Neuron (in vitro differentiated cells): ENCODE data around the gene ARPC4.
A peak's percentile ranks its signal among the peaks of the same experiment; 100 is the strongest.

Experiments used
- H2AFZ ChIP-seq: one replicate; pipeline ENCODE4 v1.6.1; 2013; ENCODE audit warnings: low read depth, mild to moderate bottlenecking, inconsistent platforms, low read length, moderate library complexity
- H3K27me3 ChIP-seq: one replicate; pipeline ENCODE4 v1.6.1; 2013; ENCODE audit warnings: low read length; ENCODE audit not compliant: insufficient read depth
- H3K36me3 ChIP-seq: one replicate; pipeline ENCODE4 v1.6.1; 2013; ENCODE audit warnings: low read length; ENCODE audit not compliant: insufficient read depth
- H3K4me1 ChIP-seq: one replicate; pipeline ENCODE4 v1.6.1; 2013; ENCODE audit warnings: low read length; ENCODE audit not compliant: insufficient read depth
- H3K4me3 ChIP-seq: 2 replicates; pipeline ENCODE4 v1.5.1; 2013; ENCODE audit warnings: mild to moderate bottlenecking, low read length, moderate library complexity
- H3K9me3 ChIP-seq: one replicate; pipeline ENCODE4 v1.6.1; 2013; ENCODE audit warnings: low read length

The ARPC4 gene

DNA sequence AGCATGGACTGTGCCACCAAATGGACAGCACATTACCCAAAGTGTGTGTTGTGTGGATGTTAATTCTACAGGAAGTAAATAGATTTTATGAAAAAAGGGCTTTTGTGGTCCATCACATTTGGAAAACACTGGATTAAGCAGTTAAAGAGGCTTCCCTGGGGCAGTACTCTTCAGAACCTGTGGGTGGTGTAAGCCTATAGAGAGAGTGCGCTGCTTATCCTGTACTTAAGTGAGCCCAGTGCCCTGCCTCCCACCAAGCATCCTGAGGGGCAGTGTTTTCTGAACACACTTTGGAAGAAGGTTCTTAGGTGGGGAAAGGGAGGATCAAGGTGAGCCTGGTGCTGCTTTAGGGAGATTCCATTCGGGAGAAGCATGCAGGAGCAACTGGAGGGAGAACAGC lies 28.1 kb downstream of the ARPC4 start:
- Histone ChIP-seq H3K4me3 (no peak overlapping the region), H3K9me3 (no peaks in the 10 kb centered on the region), H2AFZ (no peak overlapping the region), H3K27me3 (no peaks in the 10 kb centered on the region), H3K36me3 (peaks cover 27% of the 10 kb centered on the region), H3K4me1 (no peaks in the 10 kb centered on the region)

DNA sequence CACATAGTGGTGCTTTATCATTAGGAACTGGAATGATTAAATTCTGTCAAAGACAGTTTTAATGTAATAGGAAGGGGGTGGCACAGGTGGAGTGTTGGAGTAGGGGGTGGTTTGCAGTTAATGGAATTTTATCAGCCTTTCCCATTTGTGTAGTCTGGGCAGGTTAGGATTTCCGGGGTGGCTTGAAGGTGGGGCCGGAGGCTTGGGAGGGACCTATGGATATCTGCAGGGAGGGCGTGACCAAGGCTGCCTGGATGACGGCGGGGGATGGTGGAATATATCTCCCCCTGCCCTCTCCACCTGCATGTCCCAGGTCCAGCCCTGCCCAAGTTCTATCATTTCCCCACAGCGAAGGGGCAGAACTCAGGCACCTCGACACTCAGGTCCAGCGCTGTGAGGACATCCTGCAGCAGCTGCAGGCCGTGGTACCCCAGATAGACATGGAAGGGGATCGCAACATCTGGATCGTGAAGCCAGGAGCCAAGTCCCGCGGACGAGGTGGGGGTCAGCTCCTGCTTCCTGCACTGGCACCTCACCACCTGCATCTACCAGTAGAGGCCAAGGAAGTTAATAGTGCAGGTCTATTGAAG lies 32.7 kb downstream of the ARPC4 start:
- H2AFZ ChIP-seq = no peak overlapping the region
- no peak overlapping the region for H3K4me3 ChIP-seq

DNA sequence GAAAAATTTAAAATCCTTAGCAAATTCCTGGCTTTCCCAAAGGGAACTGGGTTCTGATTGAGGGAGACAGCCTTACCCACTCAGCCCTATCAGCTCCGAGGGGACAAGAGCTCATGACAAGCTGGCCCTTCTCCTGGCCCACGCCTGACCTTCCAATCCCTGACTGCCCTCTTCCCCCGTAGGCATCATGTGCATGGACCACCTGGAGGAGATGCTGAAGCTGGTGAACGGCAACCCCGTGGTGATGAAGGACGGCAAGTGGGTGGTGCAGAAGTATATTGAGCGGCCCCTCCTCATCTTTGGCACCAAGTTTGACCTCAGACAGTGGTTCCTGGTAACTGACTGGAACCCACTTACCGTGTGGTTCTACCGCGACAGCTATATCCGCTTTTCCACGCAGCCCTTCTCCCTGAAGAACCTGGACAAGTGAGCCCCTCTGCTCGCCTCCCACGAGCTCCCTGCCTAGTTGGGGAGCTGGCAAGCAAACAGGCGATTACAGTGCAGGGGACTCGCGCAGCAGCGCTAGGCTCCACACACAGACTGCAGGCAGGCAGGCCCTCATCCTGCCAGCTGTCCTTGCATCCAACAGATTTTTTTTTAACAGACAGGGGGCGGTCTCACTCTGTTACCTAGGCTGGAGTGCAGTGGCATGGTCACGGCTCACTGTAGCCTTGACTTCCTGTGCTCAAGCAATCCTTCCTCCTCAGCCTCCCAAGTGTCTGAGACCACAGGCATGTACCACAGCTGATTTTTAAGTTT lies 34.1 kb downstream of the ARPC4 start:
- Histone ChIP-seq H3K27me3 (no peaks in the 10 kb centered on the region), H3K9me3 (no peaks in the 10 kb centered on the region), H2AFZ (no peak overlapping the region), H3K4me1 (no peaks in the 10 kb centered on the region), H3K36me3 (peaks cover 28% of the 10 kb centered on the region), H3K4me3 (no peak overlapping the region)

More for the DNA sequence above, 32.7 kb downstream of the ARPC4 start:
- H3K4me1 ChIP-seq = no peaks in the 10 kb centered on the region
- H3K36me3 ChIP-seq = peaks cover 29% of the 10 kb centered on the region
- H3K27me3 ChIP-seq = no peaks in the 10 kb centered on the region
- H3K9me3 ChIP-seq = no peaks in the 10 kb centered on the region

DNA sequence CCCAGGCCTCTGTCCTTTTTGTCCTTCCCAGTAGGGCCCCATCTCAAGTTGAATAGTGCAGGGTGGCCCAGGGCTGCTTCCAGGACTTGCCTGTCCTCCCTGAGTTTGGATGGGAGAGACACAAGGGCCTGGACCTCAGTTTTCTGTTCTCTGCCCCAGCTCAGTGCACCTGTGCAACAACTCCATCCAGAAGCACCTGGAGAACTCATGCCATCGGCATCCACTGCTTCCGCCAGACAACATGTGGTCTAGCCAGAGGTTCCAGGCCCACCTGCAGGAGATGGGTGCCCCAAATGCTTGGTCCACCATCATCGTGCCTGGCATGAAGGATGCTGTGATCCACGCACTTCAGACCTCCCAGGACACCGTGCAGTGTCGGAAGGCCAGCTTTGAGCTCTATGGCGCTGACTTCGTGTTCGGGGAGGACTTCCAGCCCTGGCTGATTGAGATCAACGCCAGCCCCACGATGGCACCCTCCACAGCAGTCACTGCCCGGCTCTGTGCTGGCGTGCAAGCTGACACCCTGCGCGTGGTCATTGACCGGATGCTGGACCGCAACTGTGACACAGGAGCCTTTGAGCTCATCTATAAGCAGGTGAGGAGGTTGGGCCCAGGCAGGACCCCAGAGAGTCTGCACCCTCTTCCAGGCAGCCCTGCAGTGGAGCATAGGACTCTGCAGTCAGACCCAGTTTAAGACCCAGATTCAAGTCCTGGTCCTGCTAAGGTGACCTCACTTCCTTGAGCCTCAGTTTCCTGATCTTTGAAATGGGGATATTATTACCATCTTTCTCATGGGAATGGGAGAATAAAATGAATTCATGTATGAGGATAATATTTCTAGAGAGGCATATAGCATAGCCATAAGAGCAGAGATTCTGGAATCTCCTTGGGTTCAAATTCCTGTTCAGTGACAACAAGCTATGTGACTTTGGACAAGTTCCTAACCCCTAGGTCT lies 36.2 kb downstream of the ARPC4 start:
- Histone ChIP-seq H3K36me3 (peaks cover 44% of the 10 kb centered on the region), H3K9me3 (no peaks in the 10 kb centered on the region), H3K27me3 (no peaks in the 10 kb centered on the region), H3K4me1 (no peaks in the 10 kb centered on the region), H2AFZ (no peak overlapping the region), H3K4me3 (no peak overlapping the region)

DNA sequence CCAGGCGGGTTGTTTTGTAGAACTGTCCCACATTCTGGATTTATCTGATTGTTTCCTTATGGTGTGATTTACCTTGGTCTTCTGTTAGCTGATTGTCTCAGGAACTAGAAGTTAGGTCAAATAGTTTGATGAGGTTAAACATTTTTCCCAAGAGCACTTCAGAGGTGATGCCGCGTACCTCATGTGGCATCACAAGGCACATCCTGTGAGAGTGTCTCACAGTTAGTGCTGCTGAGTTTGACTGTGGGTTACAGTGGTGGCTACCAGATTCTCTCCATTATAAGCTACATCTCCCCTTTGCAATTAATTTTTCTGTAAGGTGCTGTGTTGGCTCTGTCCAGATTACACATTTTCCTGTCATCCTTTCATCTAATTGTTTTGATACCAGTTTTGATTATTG lies 38.4 kb downstream of the ARPC4 start:
- Histone ChIP-seq H3K4me1 (no peaks in the 10 kb centered on the region), H3K4me3 (no peak overlapping the region), H2AFZ (no peak overlapping the region), H3K27me3 (no peaks in the 10 kb centered on the region), H3K9me3 (no peaks in the 10 kb centered on the region), H3K36me3 (peaks cover 64% of the 10 kb centered on the region)

DNA sequence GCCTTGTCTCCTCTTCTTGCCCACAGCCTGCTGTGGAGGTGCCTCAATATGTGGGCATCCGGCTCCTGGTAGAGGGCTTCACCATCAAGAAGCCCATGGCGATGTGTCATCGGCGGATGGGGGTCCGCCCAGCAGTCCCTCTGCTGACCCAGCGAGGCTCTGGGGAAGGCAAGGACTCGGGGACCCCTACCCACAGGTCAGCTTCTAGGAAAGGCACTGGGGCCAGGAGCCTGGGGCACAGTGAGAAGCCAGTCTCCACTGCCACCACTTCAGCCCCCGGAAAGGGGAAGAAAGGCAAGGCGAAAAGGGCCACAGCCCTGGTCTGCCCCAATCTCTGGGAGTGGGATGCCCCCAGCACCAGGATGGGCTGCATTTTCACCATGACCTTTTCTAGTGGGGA lies 40.2 kb downstream of the ARPC4 start:
- no peaks in the 10 kb centered on the region for H3K9me3 ChIP-seq
- H3K4me1 ChIP-seq = no peaks in the 10 kb centered on the region
- H3K27me3 ChIP-seq = no peaks in the 10 kb centered on the region
- H3K36me3 ChIP-seq = peaks cover 62% of the 10 kb centered on the region
- no peak overlapping the region for H3K4me3 ChIP-seq
- H2AFZ ChIP-seq = no peak overlapping the region

DNA sequence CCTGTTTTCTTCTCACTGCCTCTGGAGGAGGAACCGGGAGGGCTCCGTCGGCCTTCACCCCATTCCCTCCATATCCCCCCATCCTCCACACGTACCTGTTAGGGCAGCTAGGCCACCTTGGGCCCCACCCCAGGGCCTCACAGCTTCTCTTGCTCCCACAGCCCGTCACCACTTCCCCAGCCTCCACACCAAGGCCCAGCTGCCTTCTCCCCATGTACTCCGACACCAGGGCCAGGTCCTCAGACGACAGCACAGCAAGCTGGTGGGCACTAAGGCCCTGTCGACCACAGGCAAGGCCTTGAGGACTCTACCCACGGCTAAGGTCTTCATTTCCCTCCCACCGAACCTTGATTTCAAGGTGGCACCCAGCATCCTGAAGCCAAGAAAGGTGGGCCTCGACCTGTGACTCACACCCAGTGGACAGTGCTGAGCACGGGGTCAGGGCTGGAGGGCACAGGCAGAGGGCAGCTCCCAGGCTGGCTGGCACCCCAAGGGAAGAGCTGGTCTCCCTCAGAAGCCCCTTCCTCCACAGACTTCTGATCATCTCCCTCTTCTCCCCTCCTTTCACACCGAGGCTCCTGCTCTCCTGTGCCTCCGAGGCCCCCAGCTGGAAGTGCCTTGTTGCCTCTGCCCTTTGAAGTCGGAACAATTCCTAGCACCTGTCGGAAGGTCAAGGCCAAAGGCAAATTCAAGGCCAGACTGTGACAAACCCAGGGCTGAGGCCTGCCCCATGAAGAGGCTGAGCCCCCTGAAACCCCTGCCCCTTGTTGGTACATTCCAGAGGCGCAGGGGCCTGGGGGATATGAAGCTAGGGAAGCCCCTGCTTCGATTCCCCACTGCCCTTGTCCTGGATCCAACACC lies 41.9 kb downstream of the ARPC4 start:
- Histone ChIP-seq H3K4me3 (no peak overlapping the region), H3K9me3 (no peaks in the 10 kb centered on the region), H3K4me1 (no peaks in the 10 kb centered on the region), H3K27me3 (no peaks in the 10 kb centered on the region), H3K36me3 (peaks cover 57% of the 10 kb centered on the region), H2AFZ (no peak overlapping the region)

DNA sequence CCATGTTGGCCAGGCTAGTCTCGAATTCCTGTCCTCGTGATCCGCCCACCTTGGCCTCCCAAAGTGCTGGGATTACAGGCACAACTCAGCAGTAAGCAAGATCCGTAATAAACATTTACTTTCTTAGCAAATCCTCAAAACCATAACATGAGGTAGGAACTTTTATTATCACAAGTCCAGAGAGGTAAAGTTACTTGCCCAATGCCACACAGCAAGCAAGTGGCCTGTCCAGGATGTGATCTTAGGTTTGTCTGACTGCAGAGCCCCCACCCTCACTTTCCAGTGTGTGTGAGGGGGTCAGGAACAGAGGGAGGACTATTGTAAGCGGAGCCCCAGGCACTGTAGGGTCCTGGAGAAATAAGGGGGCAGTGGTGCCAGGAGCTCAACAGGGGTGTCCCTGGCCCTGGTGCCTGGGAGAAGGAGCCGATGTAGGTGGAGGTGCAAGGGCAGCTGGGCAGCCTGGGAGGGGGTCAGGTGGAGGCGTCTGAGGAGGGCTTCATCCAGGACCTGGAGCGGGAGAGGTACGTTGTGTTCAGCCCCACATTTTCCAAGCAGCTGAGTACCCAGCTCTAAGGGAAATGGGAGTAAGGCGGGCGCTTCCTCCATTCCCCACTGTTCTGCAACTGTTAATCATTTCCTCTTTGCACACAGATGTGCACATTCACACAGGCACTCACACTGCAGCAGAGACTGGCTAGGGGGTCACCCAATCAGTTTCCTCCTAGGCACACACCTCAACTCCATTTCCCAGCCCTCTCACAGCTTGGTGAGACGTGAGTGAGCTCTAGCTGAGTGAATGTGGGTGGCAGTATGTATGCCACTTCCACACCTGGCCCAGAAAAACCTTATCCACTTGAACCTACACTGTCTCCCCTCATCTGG lies 45.1 kb downstream of the ARPC4 start:
- Histone ChIP-seq H3K9me3 (no peaks in the 10 kb centered on the region), H3K4me3 (no peak overlapping the region), H3K36me3 (peaks cover 60% of the 10 kb centered on the region), H3K4me1 (no peaks in the 10 kb centered on the region), H3K27me3 (no peaks in the 10 kb centered on the region), H2AFZ (no peak overlapping the region)

DNA sequence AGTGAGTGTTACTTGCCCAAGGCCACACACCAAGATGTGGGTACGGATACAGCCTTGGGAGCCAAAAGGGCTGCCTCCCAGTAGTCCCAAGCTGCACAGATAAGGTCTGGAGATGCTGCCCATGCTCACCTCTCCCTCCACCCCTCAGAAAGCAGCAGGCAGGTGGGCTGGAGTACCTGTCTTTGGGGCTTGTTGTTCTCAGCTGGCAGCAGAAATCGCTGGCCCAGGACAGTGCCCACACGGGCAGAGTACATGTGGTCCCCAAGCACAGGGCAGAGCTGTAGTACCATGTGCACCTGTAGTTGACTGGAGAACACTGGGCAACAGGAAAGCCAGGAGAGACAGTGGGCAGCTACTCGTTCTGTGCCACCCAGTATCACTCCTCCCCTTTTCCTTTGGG lies 46.0 kb downstream of the ARPC4 start:
- peaks cover 53% of the 10 kb centered on the region for H3K36me3 ChIP-seq
- no peak overlapping the region for H2AFZ ChIP-seq
- no peak overlapping the region for H3K4me3 ChIP-seq
- H3K9me3 ChIP-seq = no peaks in the 10 kb centered on the region
- H3K4me1 ChIP-seq = peaks cover 5% of the 10 kb centered on the region
- H3K27me3 ChIP-seq = no peaks in the 10 kb centered on the region

DNA sequence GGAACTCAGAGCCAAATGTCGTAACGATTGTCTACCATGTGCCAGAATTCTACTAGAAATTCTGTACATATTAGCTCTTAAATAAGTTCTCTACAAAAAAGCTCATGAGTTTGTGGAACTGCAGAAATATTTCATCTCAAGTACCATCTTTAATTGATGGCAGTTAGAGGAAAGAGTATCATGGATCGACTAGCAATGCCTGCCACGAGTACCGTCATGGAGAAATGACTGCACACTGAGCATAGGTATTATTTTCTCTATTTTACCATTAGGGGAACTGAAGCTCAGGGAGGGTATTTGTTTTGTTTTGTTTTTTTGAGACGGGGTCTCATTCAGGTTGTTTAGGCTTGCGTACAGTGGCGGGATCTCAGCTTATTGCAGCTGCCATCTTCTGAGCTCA lies 48.1 kb downstream of the ARPC4 start:
- Histone ChIP-seq H3K4me3 (no peak overlapping the region), H3K9me3 (no peaks in the 10 kb centered on the region), H3K4me1 (peaks cover 5% of the 10 kb centered on the region), H3K36me3 (peaks cover 32% of the 10 kb centered on the region), H3K27me3 (no peaks in the 10 kb centered on the region), H2AFZ (no peak overlapping the region)

DNA sequence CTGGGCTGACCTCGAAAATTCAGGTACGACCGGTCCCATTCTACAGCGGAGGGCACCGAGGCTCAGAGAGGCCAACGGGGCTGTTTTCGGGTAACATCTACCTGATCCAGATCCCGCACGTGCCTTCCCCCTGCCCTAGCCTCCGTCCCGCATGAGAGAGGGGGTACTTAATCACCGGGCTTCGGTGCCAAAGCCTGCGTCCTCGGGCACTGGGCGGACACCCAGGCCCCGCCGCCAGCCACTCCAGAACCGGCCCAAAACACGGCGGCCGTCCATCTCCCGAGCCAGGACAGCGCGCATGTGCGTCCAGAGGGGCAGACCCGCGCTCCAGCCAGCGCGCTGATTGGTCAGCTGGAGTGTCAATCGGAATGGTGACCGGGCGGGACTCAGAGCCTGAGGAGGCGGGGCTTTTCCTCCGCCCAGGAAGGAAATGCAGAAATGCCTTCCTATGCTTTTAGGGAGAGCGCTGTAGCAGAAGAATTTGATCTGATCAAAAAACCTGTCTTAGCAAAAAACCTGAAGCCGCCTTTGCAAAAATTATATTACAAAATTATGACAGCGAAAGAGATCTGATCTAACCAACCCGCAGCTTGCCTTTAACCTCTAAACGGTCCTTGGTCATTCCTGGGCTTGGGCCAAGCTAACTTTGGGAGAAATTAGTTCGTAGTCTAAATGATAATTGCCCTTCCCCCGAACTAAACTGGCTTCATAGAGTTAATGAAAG lies 51.0 kb downstream of the ARPC4 start, which contains the start of gene RPUSD3:
Gene RPUSD3, minus strand, starts transcription at position 294 of the 724 bp plus-strand sequence. Its CDS starts 18 bp downstream, at position 276.
- Histone ChIP-seq H2AFZ (peak within 1 kb of the TSS; percentile 64), H3K4me1 (peaks cover 5% of the 10 kb centered on the region), H3K36me3 (peaks cover 23% of the 10 kb centered on the region), H3K9me3 (no peaks in the 10 kb centered on the region), H3K4me3 (peak within 1 kb of the TSS; percentile 74), H3K27me3 (no peaks in the 10 kb centered on the region)
